Urothelium cell line (cell line): Measurements from ENCODE around the gene CYBB.

ENCODE experiments used
- DNase-seq: peaks from one replicate; pipeline ENCODE4 v3.0.0; 2011; ENCODE audit warnings: low spot score, mixed read lengths
- FAIRE-seq: peaks from 2 replicates; lab custom pipeline; 2011; peaks lifted over from hg19 to GRCh38; lab: Jason Lieb, UNC

Gene CYBB

DNA sequence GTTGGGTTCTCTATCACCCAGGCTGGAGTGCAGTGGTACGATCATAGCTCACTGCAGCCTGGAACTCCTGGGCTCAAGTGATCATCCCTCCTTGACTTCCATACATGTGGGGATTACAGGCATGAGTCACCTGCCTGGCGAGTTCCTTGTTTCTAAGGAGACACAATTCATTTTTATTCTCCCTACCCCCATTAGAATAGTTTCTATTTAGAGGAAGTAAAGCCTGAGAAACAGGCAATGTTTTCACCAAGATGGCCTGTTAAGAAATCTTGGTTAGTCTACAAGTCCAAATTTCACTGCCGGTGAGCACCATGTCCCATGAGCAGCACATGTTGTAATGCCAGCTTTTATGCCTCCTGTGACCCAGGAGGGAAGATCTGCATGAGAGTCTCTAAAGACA, 5.7 kb downstream of the CYBB start:
- DNase-seq (no peak), FAIRE-seq (no peak)

DNA sequence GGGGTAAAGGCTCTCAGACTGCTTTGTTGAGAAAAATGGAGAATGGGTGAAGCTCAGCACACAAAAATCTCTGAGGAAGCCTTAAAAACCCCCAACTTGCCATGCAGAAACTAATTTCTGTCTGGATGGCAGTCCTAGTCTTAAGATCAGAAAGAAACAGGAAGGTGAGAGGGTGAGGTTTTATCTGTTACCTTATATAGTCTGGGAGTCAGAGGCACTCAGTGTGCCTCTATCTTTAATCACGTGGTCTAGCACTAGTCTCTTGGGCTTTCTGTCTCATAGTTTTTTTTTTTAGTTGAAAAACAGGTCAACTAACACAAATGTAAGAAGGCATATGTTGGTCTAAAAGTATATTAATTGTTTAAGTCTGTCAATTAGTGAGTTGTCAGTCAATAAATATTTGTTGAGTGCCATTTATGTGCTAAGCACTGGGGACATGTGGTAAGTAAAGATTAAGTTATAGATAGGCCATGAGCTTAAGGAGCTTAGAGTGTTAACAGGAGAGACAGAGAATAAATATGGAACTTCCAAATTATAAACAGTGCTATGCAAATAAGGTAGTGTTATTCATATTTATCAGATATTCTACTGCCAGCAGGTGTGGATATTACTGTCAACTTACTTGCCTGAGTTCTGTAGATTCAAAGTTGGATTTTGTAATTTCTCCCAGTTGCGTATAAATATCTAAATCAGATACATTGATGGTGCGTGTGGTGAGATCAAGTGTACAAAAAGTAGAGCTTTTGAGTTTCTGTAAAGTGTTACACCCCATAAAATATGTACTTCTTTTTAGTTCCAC, 7.0 kb downstream of the CYBB start:
- FAIRE-seq, result no peak

DNA sequence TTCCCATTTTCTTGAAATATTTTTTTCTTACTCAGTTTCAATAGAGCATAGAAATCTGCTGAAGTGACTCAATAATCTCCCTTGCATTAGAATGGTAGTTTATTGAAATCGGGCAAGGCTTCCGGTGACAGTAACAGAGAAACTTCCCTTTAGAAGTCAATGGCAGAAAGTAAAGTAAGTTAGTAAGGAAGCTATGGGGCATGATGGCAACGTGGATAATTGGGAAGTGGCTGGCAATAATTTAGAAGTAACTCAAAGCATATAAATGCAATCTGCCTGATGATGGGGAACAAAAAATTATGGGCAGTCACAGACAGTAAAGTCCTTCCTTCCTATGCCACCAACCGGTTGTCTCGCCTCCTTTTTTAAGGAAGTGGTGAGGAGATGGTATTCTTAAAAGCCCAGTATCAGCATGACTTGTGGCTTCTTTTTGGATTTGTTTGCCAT, 7.6 kb downstream of the CYBB start:
- FAIRE-seq, result no peak
- no peak for DNase-seq

More for the DNA sequence above, 7.0 kb downstream of the CYBB start:
- DNase-seq, result no peak

DNA sequence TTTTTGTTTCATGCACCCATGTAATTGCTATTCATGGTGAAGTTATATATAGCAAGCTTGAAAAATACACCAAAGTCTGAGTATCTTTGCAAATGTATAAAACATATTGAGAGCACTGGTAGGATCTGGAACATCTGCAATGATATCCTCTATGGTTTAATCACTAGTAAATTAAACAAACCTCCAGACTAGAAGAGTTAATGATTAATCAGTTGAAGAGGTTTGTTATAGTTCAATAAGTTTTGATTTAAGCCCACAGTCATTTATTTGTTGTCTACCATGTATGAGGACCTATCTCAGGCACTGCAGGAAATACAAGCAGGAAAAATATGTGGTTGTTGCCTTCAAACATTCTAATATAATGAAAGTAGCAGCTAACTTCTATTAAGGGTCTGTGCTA, 16.5 kb downstream of the CYBB start:
- DNase-seq, result no peak
- FAIRE-seq, result no peak

DNA sequence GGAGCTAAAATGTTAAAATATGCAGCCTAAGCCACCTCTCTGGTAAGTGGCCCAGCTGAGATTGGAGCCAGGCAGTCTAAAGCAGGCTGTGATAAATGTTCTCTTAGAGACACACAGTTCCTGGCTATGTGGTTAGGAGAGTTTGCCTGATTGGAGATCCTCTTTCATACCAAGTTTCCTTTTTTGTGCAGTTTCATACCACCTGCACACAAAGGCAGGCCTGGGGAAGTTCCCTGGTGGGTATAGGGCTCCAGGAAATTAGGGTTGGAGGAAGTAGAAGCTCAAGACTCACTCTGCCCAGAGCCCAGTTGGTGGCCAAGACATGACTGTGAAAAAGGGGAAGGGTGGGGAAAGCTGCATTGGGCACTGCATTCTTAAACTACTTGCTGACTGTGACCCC, 16.9 kb downstream of the CYBB start:
- FAIRE-seq, result no peak

DNA sequence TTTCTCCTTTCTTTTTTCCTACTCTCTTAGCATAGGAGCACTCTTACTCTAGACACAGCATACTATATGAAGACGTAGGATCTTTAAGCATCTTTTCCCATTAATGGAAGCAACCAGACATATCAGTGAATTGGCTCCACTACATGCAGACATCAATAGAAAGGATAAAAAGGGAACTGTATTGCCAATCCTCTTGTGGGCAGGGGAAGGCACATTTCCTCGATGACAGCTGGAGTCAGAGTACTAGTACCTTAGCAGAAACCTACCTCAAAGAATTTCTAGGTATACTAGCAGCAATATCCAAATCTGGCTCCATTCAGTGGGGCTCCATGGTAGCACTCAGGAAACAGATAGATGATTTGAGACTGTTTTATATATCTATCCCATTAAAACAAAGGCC, 20.1 kb downstream of the CYBB start:
- FAIRE-seq (no peak), DNase-seq (no peak)

More for the DNA sequence above, 16.9 kb downstream of the CYBB start:
- no peak for DNase-seq

DNA sequence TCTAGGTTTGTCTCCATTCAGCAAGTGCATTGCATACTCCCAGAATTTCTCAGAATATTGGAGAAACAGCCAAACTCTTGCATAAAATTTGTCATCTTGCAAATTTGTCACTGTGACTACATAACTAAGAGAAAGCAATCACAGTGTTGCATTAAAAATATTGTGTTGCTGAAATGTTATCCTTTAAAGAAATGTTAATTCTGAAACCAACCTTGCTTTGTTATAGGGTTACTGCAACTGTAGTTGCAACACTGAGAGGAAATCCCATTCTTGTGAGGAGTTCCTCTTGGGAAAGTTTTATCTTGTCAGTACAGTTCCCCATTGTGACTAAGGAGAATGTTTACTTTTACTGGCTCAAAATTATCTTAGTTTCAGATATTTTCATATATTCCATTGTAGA, 20.9 kb downstream of the CYBB start:
- FAIRE-seq (no peak), DNase-seq (no peak)

DNA sequence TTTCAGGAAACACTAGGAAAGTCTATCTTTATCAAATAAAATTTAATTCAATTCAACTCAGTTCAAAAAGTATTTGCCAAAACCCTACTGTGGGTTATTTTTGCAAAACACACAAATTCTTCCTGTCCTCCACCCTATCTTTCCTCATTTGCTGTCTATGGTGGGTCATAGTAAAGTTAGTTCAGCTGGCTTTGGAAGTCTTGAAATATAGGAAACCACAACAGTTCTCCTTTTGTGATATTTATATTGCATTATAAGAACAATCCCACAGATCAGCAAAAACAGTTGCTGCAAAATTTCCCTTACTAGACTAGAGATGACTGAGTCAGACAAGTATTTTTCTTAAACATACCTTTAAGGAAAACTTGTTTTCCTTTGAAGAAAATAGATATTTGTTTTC, 22.2 kb downstream of the CYBB start:
- DNase-seq (no peak), FAIRE-seq (no peak)

DNA sequence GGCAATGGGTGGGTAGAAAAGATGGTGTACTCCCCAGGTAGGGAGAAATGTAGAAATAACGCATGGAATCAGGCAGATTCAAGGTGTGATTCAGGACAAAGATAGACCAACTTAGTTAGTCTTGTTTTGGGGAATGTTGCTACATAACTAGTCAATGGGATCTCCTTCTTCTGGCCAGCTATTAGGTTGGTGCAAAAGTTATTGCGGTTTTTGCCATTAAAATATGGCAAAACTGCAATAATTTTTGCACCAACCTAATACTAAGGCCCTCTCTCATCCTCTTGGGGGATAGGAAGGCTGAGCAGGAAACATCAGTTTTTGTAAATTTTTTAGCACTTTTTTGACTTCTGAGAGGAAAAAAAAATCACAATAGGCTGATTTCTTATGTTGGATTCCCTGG, 23.2 kb downstream of the CYBB start:
- no peak for FAIRE-seq
- DNase-seq, result no peak

DNA sequence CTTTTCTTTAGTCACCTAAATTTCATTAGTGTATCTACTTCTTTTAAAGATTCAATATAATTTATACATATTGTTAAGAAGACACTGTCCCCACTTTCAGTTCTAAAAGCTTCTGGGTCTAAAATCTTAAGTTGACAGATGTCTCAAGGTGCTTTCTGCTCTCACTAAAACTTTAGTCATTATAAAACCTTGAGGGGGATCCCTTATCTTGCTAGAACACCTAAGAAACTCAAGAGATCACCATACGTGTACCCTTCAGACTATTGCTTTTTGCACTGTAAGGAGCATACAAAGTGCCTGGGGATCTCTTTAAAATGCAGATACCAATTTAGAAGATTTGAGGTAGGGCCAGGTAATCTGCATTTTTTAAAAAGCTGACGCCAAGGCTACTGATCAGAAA, 30.1 kb downstream of the CYBB start:
- DNase-seq (no peak), FAIRE-seq (no peak)

DNA sequence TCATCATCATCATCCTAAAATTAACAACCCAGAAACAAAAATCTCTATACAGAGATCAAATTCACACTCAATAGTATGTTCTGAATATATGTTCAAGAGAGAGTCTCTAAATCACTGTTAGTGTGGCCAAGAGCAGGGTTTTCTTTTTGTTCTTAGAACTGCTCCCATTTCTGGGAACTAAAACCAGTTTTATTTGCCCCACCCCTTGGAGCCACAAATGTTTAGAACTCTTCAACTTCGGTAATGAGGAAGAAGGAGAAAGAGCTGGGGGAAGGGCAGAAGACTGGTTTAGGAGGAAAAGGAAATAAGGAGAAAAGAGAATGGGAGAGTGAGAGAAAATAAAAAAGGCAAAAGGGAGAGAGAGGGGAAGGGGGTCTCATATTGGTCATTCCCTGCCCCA, 32.3 kb downstream of the CYBB start:
- FAIRE-seq, result no peak
- DNase-seq, result no peak

DNA sequence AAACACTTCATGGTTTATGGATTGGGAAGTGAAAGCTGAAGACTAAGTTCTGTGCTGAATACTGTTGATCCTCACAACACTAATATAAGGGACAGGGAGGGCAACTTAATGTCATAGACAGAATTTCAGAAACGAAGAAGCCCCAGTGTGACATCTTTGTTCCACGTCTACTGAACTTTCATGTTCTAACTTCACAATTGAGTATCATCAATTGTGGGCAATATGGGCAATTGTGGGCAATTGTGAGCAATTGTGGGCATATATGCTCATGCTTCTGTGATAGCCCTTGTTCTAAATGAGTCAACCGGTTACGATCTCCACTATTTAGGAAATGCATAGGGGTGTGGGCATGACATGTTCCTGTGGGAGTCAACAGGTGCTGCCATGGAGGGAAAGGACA, 33.7 kb downstream of the CYBB start:
- no peak for FAIRE-seq
- no peak for DNase-seq

DNA sequence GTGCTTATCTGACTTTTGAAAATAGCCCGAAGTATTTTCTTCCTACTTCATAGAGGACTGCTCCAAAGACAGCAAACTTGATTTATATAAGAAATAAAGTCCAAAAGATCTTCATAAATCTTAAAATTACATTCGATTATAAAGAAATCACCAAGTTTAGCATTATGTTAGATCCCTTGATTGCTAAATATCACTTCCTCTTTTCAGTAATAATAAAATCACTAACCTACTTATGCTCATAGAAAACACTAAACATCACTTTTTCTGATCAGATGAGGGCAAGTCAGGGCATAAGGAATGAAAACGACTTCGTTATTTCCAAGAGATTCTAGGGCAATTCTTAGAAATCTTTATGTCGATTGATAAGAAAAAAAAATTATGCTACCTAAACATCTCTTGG, 35.5 kb downstream of the CYBB start:
- DNase-seq (no peak), FAIRE-seq (no peak)

DNA sequence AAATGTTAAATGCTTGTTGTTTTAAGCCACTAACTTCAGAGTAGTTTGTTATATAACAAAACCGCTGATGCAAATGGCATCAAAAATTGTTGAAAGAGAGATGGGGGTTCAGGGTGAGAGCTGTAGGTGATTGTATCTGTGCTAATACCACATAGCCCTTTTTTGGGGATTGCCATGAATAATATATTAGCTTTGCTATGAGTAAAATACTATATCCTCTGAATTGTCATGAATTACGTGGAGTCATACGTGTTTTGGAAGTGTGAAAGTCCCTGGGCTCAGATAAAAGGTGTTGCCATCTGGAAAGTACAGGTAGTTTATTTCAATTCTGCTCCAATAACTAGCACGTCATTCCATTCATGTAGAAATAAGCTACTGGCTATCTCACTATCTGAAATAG, 36.9 kb downstream of the CYBB start:
- FAIRE-seq (no peak), DNase-seq (no peak)

DNA sequence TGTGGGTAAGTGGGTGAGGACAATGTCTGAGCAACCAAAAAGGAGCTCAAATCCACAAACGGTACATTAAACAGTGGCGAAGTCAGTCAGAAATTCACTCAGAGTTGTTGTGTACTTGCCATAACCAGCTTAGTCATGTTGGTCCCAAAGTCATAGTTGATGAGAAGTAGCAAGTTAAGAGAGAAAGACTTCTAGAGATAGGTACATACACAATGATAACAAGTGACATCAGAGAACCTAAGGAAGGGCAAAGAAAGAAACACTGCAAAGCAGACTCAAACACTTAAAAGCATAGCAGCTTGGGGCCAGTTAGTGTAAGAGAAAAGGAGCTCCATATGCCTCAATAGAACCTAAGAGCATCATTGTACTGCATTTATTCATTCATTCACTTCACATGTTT, 37.3 kb downstream of the CYBB start:
- DNase-seq, result no peak
- no peak for FAIRE-seq

DNA sequence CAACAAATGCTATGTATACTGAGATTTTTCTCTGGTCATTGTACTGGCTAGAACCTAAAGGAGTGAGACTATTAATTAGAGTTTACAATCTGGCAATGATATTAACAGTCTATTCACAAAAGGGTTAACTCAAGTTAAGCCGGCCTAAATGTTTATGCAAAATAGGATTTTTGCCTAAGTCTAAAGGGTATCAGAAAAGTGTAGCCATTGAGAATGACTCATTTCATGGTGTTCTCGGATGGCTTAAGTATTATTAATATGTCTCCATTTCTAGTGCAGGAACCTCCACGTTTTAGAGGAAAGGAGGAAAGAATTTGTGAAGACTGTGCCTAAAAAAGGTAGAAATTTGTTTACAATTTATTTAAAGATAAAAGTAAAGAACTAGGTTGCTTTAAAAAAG, 37.7 kb downstream of the CYBB start:
- FAIRE-seq (no peak), DNase-seq (no peak)

DNA sequence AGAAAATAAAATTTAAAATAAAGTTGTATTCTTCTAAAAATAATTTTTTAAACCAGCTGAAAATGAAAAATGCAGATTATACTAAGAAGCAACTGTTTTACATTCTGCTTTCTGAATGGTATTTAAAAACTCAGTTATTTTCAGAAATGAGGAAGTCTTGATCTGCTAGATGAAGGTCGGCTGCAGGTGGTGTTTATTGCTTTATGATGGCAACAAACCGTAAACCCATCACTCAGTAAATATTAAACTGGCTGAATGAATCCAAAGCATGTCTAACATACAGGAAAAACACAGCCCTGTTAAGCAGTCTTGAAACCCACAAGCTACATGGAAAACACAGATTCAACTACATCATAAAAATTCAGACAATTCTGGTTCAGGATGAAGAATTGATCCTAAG, 38.2 kb downstream of the CYBB start:
- no peak for FAIRE-seq

DNA sequence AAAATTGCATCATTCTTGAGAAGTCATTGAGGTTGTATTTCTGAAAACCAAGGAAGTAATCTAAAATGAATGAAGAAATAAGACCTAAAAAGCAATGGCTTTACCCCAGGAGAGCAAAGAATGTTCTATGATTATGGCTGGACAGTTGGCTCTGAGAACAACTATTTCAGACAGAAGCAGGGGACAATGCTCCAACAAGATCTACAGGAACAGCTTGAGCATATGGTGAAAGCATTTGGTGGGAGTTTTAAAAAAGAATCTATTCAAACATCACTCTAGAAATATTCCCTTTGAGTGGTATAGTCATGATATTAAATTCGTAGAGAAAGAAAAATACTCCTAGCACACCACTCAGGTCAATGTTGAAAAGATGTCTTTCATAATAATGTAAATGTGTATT, 40.8 kb downstream of the CYBB start:
- DNase-seq (no peak), FAIRE-seq (no peak)

More for the DNA sequence above, 38.2 kb downstream of the CYBB start:
- no peak for DNase-seq

DNA sequence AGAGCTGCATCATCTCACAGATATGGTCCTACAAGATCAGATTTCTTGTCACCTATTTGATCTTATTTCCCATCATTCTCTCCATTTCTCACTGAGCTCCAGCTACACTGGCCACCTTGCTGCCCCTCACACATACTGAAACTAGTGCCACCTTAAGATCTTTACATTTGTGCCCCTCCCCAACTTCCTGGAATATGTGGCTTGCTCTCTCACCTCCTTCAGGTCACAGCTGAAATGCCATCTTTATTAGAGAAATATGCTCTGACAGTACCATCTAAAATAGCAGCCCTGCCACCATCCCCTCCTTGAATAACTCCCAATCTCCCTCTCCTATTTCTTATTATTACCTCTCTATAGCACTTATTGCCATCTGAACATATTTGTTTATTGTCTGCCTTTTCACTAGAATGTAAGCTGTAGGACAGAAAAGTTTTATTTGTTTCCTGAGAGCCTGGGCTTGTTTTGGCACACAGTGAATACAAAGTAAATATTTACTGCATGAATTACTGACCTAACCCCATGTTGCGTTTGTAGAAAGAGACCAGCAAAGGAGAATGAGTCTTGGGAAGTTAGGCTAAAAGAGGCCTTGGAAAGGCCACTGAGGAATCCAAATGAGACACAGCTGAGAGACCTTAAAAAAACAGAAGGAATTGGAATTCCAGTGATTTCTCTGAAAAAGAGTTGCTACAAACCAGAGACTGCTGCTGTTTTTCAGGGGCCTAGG, 44.8 kb downstream of the CYBB start:
- DNase-seq, result no peak
- FAIRE-seq, result no peak

DNA sequence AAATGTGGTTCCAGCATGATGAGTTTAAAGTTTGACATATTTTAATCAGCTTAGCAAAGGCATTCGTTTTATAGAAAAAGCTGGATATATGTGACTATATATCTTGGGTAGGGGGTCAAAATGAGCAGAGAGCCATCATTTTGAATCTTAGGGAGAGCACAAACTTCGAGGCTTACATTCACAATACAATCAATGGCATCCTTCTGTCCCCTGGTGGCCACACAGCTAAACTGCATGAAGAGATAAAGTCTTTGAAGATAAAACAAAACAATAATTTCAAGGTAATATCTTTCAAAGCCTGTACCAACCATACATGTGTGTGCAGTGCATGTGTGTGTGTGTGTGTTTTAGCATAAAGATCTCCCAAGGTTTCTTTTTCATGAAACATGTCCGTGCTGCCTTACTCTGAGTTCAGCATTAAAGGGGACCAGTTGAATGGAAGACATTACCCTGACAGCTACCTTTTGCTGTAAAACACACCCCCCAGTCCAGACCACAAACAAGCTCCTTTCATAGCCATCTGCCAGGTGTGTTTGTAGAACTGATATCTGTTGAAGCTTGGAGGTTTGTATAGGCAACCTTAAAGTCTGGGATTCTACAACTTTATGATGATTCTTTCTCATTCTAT, 45.5 kb downstream of the CYBB start:
- no peak for FAIRE-seq
- peak; percentile 4 for DNase-seq

DNA sequence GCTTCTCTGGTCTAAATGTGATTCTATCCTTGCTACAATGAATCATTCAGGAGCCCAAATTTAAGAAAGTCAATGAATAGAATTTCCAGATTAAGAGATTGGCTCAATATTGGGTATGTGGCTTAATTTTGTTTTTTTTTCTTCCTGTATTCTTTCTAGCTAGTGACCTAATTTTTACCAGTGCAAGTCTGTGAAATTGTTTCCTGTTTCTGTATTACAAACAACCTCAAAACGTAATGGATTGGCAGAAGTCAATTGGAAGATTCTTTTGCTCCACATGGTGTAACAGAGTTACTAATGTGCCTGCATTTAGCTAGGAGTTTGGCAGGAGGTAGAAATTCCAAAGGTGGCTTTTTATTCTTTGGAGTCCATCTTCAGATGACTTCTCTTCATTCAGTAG, 49.9 kb downstream of the CYBB start:
- FAIRE-seq (no peak), DNase-seq (no peak)

DNA sequence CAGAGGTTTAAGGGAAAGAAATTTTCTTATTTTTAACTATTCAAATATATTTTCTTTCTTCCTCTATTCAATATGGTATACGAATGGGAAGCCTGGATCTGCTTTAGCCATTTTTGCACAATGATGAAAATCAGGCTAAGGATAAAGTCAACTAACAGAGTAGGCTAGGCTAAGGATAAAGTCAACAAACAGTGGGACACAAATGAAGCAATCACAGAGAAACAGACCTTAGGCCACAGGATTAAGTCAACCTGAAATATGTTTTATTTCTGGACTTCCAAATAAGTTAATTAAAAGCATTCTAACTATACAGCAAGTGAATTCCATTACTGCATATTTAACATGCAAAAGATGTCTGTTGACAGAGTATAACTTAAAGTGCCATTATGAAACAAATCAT, 50.5 kb downstream of the CYBB start:
- FAIRE-seq (no peak), DNase-seq (no peak)
